Skeletal muscle cell (primary cell): ENCODE results near the gene COL10A1.

Experiments
- DNase-seq: peaks from one replicate; pipeline ENCODE4 v3.0.0-alpha.2; 2010; ENCODE audit warnings: low read depth
- H3K4me3 ChIP-seq: 2 replicates; pipeline ENCODE4 v1.5.1; 2011; ENCODE audit warnings: low read depth, mild to moderate bottlenecking, control low read depth, low read length, moderate library complexity

Gene COL10A1

GRCh38 chr6:116094041-116094440 lies 31.9 kb downstream of the COL10A1 start:
- no peak overlapping the region for H3K4me3 ChIP-seq
- no peak for DNase-seq

GRCh38 chr6:116090251-116090650 lies 35.7 kb downstream of the COL10A1 start:
- no peak for DNase-seq
- no peak overlapping the region for H3K4me3 ChIP-seq

- DNase-seq, result no peak
- H3K4me3 ChIP-seq, result no peak overlapping the region
Measured at GRCh38 chr6:116088946-116089345, 37.0 kb downstream of the COL10A1 start.

- no peak for DNase-seq
- H3K4me3 ChIP-seq, result no peak overlapping the region
Measured at GRCh38 chr6:116087437-116088027, 38.4 kb downstream of the COL10A1 start.

- no peak for DNase-seq
- no peak overlapping the region for H3K4me3 ChIP-seq
Measured at GRCh38 chr6:116084284-116084683, 41.6 kb downstream of the COL10A1 start.

GRCh38 chr6:116083052-116083451 lies 42.9 kb downstream of the COL10A1 start:
- no peak for DNase-seq
- no peak overlapping the region for H3K4me3 ChIP-seq

GRCh38 chr6:116078945-116079344 lies 47.0 kb downstream of the COL10A1 start:
- H3K4me3 ChIP-seq, result no peak overlapping the region
- DNase-seq, result no peak

- no peak for DNase-seq
- no peak overlapping the region for H3K4me3 ChIP-seq
Measured at GRCh38 chr6:116078522-116078921, 47.4 kb downstream of the COL10A1 start.

- no peak for DNase-seq
- no peak overlapping the region for H3K4me3 ChIP-seq
Measured at GRCh38 chr6:116074732-116075390, 51.1 kb downstream of the COL10A1 start.

GRCh38 chr6:116073765-116074440 lies 52.0 kb downstream of the COL10A1 start:
- H3K4me3 ChIP-seq, result no peak overlapping the region
- no peak for DNase-seq

GRCh38 chr6:116072368-116072767 lies 53.6 kb downstream of the COL10A1 start:
- no peak for DNase-seq
- no peak overlapping the region for H3K4me3 ChIP-seq

- DNase-seq, result no peak
- H3K4me3 ChIP-seq, result no peak overlapping the region
Measured at GRCh38 chr6:116070616-116071389, 55.1 kb downstream of the COL10A1 start.

GRCh38 chr6:116070101-116070500 lies 55.8 kb downstream of the COL10A1 start:
- DNase-seq, result no peak
- H3K4me3 ChIP-seq, result no peak overlapping the region
